ENCODE data around the gene SRSF9.
"Not testable (repeated sequence)": the region's sequence is repeated elsewhere in the genome, so short reads cannot be mapped to it uniquely, and the experiment has no call there.

Gene SRSF9

GRCh38 chr12:120481022-120481767, 11.6 kb upstream of the SRSF9 start:
- no peak for DNase-seq

- DNase-seq, result no peak
Measured at GRCh38 chr12:120480211-120480610, 10.7 kb upstream of the SRSF9 start.

- DNase-seq, result no peak
Measured at GRCh38 chr12:120479458-120479857, 9.9 kb upstream of the SRSF9 start.

GRCh38 chr12:120475643-120476042, 6.1 kb upstream of the SRSF9 start:
- no peak for DNase-seq

GRCh38 chr12:120474616-120474960, 5.0 kb upstream of the SRSF9 start:
- DNase-seq, result no peak

- no peak for DNase-seq
Measured at GRCh38 chr12:120473807-120474615, 4.5 kb upstream of the SRSF9 start.

- no peak for DNase-seq
Measured at GRCh38 chr12:120472521-120472920, 3.0 kb upstream of the SRSF9 start.

- DNase-seq, result no peak
Measured at GRCh38 chr12:120470150-120470784, 719 bp upstream of the SRSF9 start.

GRCh38 chr12:120468821-120469449, 613 bp downstream of the SRSF9 start:
- peak; percentile 59 for DNase-seq

- no peak for DNase-seq
Measured at GRCh38 chr12:120468325-120468820, 1.2 kb downstream of the SRSF9 start.

GRCh38 chr12:120467439-120467838, 2.1 kb downstream of the SRSF9 start:
- DNase-seq, result no peak

- DNase-seq, result peak; percentile 27
Measured at GRCh38 chr12:120466560-120467315, 2.8 kb downstream of the SRSF9 start.

- no peak for DNase-seq
Measured at GRCh38 chr12:120465756-120466155, 3.8 kb downstream of the SRSF9 start.

- DNase-seq, result no peak
Measured at GRCh38 chr12:120463712-120464111, 5.8 kb downstream of the SRSF9 start.

GRCh38 chr12:120462099-120462640, 7.4 kb downstream of the SRSF9 start:
- DNase-seq, result no peak

- no peak for DNase-seq
Measured at GRCh38 chr12:120460157-120460556, 9.4 kb downstream of the SRSF9 start.

- DNase-seq, result no peak
Measured at GRCh38 chr12:120457133-120457532, 12.4 kb downstream of the SRSF9 start.

GRCh38 chr12:120455302-120455701, 14.2 kb downstream of the SRSF9 start:
- DNase-seq, result no peak

GRCh38 chr12:120453977-120454376, 15.6 kb downstream of the SRSF9 start:
- peak; percentile 1 for DNase-seq

GRCh38 chr12:120453060-120453750, 16.3 kb downstream of the SRSF9 start:
- DNase-seq, result no peak

GRCh38 chr12:120452524-120452923, 17.0 kb downstream of the SRSF9 start:
- not testable (repeated sequence) for DNase-seq
